Ectodermal cell (in vitro differentiated cells): ENCODE measurements around the gene PCSK6.

Source experiments
- H3K27ac ChIP-seq: 2 replicates; pipeline ENCODE4 v1.7.0; 2013; ENCODE audit warnings: mild to moderate bottlenecking, low read depth, low read length; ENCODE audit not compliant: insufficient read depth, poor library complexity, severe bottlenecking
- H3K27me3 ChIP-seq: 2 replicates; pipeline ENCODE4 v1.7.0; 2013; ENCODE audit warnings: mild to moderate bottlenecking, low read length; ENCODE audit not compliant: insufficient read depth, control insufficient read depth, poor library complexity, severe bottlenecking
- H3K36me3 ChIP-seq: one replicate; pipeline ENCODE4 v1.7.0; 2013; ENCODE audit warnings: low read length; ENCODE audit not compliant: control insufficient read depth, insufficient read depth
- H3K4me1 ChIP-seq: one replicate; pipeline ENCODE4 v1.7.0; 2013; ENCODE audit warnings: low read length; ENCODE audit not compliant: control insufficient read depth, insufficient read depth
- H3K4me3 ChIP-seq: 2 replicates; pipeline ENCODE4 v1.7.0; 2013; ENCODE audit warnings: low read depth, low read length, control low read depth; ENCODE audit not compliant: insufficient read depth
- H3K9me3 ChIP-seq: 2 replicates; pipeline ENCODE4 v1.7.0; 2013; ENCODE audit warnings: mild to moderate bottlenecking, low read length, moderate library complexity; ENCODE audit not compliant: control insufficient read depth
- WGBS, 2 experiments: methylation state at CpG; one replicate each; pipeline ENCODE4 v1.1.7; 2013; ENCODE audit warnings: missing lambda C conversion rate in 2 of 2; 5-methylcytosine and 5-hydroxymethylcytosine counted together

PCSK6 gene

DNA sequence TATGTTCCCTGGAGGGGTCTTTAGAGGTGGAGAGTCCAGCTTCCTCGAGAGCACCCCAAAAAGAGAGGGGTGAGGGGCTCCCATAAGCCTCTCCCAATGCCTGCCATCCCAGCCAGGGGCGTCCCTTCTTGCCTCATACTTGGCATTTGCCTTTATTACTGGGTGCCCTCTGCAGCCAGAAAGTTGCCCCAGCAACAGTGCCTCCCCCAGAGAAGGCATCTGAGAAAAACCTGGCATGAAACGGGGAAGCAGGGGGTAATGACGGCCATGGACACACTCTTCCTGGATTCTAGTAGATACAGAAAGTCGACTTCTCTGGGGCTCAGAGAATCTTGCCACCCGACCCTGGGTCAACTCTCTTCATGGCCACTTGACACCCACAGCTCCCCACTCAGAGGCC is 90.1 kb downstream of the PCSK6 start:
- WGBS, 2 experiments: 90 to 91% methylated on average over 6 of the region's 6 CpGs
- no peaks in the 10 kb centered on the region for H3K27me3 ChIP-seq

DNA sequence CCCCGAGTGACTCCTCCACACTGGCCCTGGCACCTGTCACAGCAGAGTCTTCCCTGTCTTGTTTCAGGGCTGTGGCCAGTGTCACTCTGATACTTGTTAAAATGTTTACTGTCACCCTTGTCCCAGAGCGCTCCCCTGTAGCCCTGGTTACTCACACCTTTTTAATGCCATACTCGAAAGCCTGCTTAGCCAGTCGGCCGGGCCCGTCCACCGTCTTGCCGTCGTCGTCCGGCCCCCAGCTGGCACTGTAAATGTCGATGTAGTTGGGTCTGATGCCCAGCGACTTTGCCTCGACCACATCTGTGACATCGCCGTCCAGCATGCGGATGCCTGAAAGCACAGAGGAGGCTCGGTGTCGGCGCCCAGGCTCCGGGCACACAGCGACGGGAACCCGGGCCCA is 91.3 kb downstream of the PCSK6 start:
- Histone ChIP-seq H3K4me1 (no peaks in the 10 kb centered on the region), H3K36me3 (no peaks in the 10 kb centered on the region), H3K4me3 (no peak overlapping the region), H3K27ac (no peak overlapping the region), H3K9me3 (no peaks in the 10 kb centered on the region), H3K27me3 (no peaks in the 10 kb centered on the region)
- WGBS, 2 experiments: 95 to 97% methylated on average over 24 of the region's 24 CpGs

More for the DNA sequence above, 90.1 kb downstream of the PCSK6 start:
- H3K27ac ChIP-seq: no peak overlapping the region
- H3K4me1 ChIP-seq: no peaks in the 10 kb centered on the region
- no peak overlapping the region for H3K4me3 ChIP-seq
- H3K9me3 ChIP-seq: no peaks in the 10 kb centered on the region
- no peaks in the 10 kb centered on the region for H3K36me3 ChIP-seq

DNA sequence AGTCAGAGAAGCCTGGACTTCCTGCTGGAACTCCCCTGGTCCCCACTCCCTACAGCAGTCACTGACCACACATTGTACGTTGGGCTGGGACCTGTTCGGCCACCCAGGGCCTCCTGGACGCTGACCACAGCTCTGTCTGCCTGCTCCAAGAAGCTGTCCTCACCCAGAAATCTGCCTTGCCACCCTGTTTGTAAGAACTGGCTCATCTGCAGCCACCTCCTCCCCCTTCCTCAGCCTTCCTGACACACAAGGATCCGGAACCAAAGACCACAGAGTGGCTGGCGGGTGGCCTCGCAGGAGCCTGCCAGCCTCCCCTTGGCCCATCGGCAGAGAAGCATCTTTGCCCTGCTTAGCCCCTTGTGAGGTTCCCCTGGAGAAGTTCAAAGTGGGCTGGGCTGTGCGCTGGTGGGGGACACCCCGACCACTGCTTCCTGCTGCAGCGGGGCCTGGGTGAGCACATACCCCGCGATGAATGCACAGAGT is 91.9 kb downstream of the PCSK6 start:
- H3K27ac ChIP-seq: no peak overlapping the region
- no peaks in the 10 kb centered on the region for H3K27me3 ChIP-seq
- 86 to 90% methylated on average over 12 of the region's 12 CpGs for WGBS, 2 experiments
- H3K9me3 ChIP-seq: no peaks in the 10 kb centered on the region
- H3K4me1 ChIP-seq: no peaks in the 10 kb centered on the region
- no peaks in the 10 kb centered on the region for H3K36me3 ChIP-seq
- no peak overlapping the region for H3K4me3 ChIP-seq

DNA sequence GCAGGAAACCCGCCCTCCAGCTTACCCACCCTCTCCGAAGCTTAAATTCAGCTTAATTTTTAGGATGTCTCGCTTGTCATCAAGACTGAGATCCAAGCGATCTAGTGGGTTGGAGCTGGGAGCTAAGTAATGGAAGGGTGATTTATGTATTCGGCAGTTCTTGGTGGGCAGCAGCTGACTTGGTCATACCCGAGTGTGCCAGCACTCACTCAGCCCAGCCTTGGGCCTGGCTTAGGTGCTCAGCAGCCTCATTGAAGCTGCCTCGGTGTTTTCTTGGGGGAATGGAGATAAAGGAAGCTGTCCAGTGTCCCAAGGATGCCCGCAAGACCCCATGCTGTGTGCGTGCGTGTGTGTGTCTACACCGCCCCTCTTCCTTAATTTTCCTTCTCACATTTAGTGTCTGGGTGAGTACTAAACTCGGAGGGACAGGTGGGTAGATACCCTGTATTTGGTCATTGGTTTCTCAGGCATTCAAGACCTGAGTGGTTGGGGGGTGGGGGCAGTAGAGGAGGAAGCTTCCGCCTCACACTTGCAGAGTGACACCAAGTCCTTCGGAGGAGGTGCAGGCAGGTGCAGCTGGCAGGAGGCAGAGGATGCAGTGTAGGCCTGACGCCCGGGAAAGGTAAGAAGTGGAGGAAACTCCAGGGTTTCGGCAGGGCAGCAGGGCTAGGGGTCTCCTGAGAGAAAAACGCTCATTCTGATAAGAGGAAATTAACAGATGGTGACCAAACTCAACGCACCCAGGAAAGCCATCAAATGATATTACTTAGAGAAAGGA is 92.8 kb downstream of the PCSK6 start:
- Histone ChIP-seq H3K27me3 (no peaks in the 10 kb centered on the region), H3K9me3 (no peaks in the 10 kb centered on the region), H3K36me3 (no peaks in the 10 kb centered on the region), H3K4me1 (no peaks in the 10 kb centered on the region), H3K27ac (no peak overlapping the region), H3K4me3 (no peak overlapping the region)
- WGBS, 2 experiments: 85 to 88% methylated on average over 19 of the region's 19 CpGs

DNA sequence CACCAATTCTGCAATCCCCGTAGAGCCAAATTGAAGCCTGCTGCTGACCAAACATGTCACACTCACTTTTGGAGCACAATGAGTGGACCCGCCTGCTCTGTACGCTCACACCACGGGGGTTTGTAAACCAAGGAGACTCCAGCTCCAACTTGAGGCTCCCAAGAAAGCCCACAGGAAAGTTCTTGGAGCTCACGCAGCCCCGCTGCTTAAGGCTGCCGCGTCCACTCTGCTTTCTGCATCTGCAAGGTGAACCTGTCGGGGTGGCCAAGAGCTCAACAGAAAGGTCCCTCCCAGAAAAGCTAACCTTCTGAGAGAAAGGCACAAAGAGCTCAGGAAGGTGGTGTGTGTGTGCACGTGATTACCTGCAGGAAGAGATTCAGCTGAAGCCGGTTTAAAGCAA is 94.9 kb downstream of the PCSK6 start:
- Histone ChIP-seq H3K9me3 (no peaks in the 10 kb centered on the region), H3K4me3 (no peak overlapping the region), H3K27ac (no peak overlapping the region), H3K4me1 (no peaks in the 10 kb centered on the region), H3K27me3 (no peaks in the 10 kb centered on the region), H3K36me3 (no peaks in the 10 kb centered on the region)
- WGBS, 2 experiments: 90 to 91% methylated on average over 11 of the region's 11 CpGs

DNA sequence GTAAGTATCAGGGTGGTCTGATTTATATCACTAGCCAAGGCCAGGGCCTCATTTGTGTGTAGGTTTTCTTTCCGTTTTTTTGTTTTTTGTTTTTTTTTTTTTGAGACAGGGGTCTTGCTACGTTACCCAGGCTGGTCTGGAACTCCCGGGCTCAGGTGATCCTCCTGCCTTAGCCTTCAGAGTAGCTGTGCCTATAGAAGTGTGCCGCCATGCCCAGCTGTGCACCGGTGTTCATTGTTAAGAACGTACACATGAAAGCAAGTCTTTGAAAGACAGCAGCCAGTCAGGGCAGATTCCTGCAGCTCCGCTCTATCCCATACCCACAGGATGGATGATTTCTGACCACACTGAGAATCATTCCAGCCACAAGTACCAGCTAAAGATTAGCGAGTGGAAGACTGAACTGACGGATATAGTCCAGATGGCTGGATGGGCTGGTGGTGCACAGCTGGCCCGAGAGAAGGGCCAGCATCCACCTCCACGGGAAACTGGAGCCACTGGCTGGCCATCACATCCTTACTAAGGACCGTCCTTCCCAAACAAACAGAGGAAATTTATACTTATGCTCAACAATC is 95.4 kb downstream of the PCSK6 start:
- H3K36me3 ChIP-seq: no peaks in the 10 kb centered on the region
- no peak overlapping the region for H3K27ac ChIP-seq
- WGBS, 2 experiments: 89 to 93% methylated on average over 12 of the region's 12 CpGs
- H3K4me1 ChIP-seq: no peaks in the 10 kb centered on the region
- no peak overlapping the region for H3K4me3 ChIP-seq
- H3K9me3 ChIP-seq: no peaks in the 10 kb centered on the region
- no peaks in the 10 kb centered on the region for H3K27me3 ChIP-seq

DNA sequence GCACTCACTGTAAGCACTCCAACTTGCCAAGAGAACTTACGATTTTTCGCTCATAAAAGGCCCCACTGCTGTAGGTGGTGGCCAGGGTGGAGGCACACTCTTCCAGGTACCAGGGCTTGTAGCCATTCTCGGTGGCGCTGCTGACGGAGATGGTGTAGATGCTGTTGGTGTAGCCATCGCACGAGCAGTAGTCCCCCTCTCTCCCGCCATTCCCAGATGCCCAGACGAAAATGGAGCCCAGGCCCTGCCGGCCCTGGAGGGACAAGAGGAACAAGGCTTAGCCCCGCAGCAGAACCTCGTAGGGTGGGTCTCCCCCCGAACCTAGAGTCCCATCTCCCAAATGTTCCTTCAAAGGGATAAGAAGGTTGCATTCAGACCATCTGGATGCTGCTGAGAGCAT is 96.3 kb downstream of the PCSK6 start:
- no peaks in the 10 kb centered on the region for H3K4me1 ChIP-seq
- no peak overlapping the region for H3K4me3 ChIP-seq
- H3K27me3 ChIP-seq: no peaks in the 10 kb centered on the region
- no peaks in the 10 kb centered on the region for H3K9me3 ChIP-seq
- H3K27ac ChIP-seq: no peak overlapping the region
- H3K36me3 ChIP-seq: no peaks in the 10 kb centered on the region
- 90 to 96% methylated on average over 13 of the region's 13 CpGs for WGBS, 2 experiments

DNA sequence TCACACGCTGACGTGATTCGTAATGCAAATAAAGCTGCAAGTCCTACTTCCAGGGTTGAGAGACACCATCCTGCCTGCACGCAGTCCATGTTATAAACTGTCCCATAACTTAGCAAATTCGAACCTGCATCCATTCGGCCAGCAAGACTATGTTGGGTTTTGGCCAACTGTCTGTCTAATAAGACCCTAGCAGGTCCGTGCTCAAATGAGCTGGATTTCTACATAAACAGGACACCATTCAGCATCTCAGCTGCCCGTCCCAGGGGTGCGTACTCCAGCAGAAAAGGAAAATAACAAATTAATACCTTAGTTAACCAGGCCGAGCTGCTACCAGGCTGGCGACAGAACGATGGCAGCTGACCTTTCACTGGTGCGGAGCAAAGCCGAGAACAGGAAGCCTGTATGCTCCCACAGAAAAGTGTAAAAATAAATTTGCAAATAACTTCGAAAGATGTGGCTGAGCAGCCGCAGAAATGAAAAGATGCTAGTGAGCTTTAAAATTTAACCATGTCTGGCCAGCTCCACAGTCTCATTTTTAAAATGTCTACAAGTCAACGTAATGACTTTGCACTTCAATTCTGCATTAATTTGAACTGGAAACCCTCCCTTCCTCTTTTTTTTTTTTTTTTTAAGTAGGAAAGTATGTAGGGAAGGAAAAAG is 97.4 kb downstream of the PCSK6 start:
- Histone ChIP-seq H3K36me3 (no peaks in the 10 kb centered on the region), H3K27ac (no peak overlapping the region), H3K4me3 (no peak overlapping the region), H3K9me3 (no peaks in the 10 kb centered on the region), H3K4me1 (no peaks in the 10 kb centered on the region), H3K27me3 (no peaks in the 10 kb centered on the region)
- 90% methylated on average over 17 of the region's 17 CpGs for WGBS, 2 experiments

DNA sequence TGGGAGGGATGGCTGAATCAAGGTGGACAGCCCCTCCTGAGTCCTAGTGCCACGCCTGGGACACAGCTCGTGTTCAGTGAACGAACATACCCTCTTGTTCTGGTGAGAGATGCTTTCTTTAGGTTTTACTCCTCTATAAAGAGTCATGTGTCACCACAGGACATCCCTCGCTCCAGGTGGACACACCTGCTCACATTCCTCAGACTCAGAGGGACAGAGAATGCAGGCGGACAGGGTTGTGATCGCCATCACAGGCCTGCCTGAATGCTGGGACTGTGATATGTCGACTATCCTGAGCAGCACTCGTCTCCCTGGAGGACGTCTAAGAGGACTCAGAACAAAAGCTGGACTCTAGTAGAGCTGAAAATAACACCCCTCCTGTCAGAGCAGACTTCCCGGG is 98.1 kb downstream of the PCSK6 start:
- no peaks in the 10 kb centered on the region for H3K27me3 ChIP-seq
- WGBS, 2 experiments: 93 to 94% methylated on average over 10 of the region's 10 CpGs
- no peaks in the 10 kb centered on the region for H3K36me3 ChIP-seq
- no peaks in the 10 kb centered on the region for H3K9me3 ChIP-seq
- no peaks in the 10 kb centered on the region for H3K4me1 ChIP-seq
- no peak overlapping the region for H3K4me3 ChIP-seq
- no peak overlapping the region for H3K27ac ChIP-seq

DNA sequence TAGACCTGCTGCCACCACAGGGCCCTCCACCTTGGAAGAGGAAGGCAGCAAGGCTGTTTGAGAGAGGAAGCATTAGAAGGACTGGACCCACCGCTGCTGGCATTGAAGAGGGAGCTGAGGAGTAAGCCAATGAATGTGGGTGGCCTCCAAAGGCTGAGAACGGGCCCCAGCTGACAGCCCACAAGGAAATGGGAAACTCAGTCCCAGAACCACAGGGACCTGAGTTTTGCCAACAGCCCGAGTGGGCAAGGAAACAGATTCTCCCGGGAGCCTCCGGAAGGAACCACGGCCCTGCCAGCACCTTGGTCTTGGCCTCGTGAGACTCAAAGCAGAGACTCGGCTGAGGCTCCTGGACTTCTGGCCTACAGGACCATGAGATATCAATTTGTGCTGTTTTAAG is 99.0 kb downstream of the PCSK6 start:
- H3K4me3 ChIP-seq: no peak overlapping the region
- H3K9me3 ChIP-seq: no peaks in the 10 kb centered on the region
- no peaks in the 10 kb centered on the region for H3K4me1 ChIP-seq
- WGBS, 2 experiments: 82 to 83% methylated on average over 8 of the region's 8 CpGs
- H3K27ac ChIP-seq: no peak overlapping the region
- no peaks in the 10 kb centered on the region for H3K27me3 ChIP-seq
- H3K36me3 ChIP-seq: no peaks in the 10 kb centered on the region
